HG03045 (cell line): ENCODE measurements around the gene UBFD1.
"Not testable (repeated sequence)": the region's sequence is repeated elsewhere in the genome, so short reads cannot be mapped to it uniquely, and the experiment has no call there.

Experiments
- ATAC-seq: cut with Tn5 transposase; IDR thresholded peaks from one replicate; pipeline ENCODE4 v1.9.1; 2021; ENCODE audit warnings: mild to moderate bottlenecking, moderate library complexity; ENCODE audit not compliant: unreplicated experiment

UBFD1 gene

DNA sequence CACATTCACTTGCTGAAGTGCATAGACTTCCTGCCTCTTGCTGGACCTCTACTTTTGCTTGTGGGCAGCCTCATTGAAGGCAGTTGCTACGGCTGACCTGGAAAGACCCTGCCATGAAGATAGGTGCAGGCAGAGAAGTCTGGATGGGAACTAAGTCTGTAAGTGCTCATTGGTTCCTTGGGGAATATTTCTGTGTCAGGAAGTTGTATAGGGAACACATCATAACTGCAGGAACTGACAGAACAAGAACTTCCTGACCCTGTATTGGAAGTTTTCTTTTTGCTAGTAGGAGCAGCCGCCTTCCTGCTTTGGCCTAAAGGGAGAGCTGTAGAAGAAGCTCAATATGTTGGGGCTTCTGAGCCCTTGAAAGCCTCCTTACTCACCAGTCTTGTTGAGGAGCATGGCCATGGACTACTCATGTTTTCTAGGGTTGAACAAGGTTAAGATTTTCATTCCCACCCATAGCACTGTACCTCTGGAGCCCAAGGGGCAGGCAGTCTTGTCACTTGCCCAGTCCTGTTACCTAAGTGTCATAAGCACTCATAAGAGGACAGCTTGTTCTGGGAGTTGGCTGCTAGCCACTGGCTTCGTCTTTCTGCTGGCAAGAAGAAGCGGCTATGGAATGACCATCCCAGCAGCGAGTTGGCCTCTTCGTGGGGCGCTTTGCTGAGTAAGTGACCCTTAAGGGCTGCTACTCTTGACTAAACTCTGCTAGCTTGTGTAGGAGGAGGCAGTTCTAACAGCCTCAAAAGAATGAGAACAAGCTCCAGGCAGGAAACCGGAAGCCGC is 7.2 kb downstream of the UBFD1 start:
- ATAC-seq: no peak

DNA sequence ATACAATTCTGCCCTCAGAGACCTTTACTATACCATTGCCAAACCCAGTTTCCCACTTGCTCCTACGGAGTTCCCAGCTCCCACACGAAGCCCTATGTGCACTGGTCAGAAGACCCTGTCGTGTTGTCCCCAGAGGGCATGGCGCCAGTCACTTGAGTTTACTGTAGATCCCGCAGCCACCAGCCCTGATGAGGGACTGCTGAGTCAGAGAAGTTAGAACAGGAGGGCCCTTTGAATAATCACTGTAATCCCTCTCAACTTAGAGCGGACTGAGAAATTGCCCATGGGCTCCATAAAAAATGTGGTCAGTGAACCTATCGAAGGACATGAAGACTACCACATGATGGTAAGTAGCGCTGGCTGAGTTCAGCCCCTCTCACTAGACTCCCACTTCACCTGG is 9.2 kb downstream of the UBFD1 start:
- no peak for ATAC-seq

DNA sequence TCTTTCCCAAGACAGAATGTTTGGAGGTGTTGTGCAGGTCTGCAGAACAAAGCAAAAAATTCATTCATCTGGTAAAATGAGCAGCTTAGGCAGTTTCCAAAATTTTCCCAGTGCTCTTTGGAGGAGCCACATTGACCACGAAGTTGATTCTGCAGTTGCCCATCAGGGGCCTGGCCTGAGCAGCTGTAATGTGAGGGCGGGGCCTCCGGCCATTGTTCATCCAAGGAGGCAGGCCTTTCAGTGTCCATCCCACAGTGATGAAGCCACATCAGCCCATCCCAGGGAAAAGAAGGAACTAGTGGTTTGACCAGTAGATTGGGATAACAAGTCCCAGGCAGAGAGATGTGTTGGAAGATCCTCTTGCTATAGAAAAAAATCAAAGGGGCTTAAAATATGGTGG is 10.1 kb downstream of the UBFD1 start:
- ATAC-seq: no peak

DNA sequence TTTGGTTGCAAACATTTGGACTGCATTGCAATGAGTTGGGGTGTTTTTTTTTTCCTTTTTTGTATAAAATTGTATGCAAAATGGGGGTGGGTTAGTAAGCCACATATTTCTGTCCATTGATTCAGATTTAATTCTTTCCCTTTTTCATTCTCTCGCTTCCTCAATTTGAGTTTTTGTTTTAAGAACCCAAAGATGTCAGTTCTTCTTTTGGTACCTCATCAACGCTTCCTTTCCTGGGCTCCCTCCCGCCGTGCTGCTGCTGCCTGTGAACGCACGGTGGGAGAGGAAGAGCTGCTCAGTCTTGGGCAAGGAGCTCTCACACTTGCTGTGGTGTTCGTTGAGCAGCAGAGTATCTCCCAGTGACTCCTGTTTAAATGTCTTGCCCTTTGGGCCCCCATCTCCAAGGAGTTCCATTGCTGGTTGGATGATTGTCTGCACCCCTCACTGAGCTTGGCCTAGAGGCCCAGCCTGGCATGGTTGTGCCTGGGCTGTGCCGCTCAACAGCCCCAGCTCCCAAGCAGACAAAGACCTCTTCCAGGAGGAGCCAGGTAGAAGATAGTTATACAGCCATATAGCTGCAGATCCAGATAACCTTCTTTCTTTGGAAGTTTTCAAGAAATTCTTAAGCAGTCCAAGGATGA is 13.6 kb downstream of the UBFD1 start:
- ATAC-seq: no peak

DNA sequence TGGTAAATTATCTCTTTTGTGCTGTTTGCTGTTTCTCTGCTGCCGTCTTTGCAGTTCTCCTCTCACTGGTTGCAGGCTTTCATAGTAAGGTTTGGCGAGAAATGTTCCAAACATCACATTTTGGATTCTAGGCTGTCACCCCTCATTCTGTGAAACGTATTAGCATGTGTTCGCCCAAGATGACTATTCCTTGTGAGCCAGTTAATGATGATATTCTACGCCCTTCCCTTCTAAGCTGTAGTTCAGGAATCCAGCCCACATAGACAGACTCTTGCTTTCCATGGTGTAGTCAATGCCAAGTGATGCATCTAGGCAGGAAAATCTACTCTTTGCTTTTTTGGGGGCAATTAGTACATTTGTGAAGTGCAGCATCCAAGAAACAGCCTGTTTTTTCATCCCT is 14.4 kb downstream of the UBFD1 start:
- no peak for ATAC-seq

DNA sequence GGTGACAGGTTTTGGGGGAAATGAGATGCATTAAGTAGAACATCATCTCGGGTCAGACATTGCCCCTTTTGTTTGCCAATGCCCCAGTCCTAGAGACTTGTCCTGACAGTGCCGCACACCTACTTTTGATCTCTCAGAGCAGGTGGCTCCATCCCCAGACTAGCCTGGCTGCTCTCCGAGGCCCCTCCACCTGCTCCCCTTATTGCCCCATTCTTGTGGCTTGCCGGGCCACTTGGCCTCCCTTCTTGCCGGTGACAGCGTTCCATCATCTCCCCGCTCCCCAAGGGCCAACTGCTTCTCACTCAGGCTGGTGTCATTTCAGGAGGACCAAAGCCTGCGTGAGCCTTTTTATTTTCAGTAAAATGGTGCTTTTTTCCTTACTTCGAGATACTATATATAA is 14.9 kb downstream of the UBFD1 start:
- ATAC-seq: no peak

DNA sequence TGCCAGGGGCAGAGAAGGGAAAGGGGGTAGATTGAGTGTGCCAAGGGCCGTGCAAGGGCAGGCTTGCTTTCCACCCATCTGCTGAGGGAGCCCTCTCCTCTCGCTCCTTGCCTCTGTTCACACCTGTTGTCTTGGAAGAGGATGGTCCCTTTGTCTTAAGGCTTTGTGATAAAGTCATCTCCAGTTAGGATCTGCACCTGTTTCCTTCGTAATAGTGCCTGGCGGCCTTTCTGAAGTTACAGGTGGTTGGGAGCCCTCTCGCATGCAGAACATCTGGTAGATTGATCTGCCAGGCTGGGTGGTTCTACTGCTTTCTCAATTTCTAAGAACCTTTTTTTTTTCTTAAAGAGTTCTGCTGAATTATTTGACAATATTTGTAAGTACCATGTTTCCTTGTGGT is 16.3 kb downstream of the UBFD1 start:
- ATAC-seq: no peak

DNA sequence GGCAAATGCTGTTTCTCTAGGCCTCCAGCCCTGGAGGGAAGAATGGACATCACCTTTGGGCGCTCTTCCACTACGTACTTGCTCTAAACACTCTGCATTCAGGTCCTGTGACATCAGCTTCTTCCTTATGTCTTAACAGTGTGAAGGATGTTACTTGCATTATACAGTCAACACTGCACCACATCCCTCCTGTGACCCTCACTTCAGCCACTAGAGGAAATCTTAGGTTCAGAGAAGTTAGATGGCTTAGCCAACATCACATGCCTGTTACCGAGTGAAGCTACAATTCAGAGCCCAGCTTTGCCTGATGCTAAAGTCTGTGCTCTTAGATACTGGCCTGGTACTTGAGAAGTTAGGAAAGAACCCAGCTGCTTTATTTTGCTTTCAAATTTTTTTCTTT is 18.3 kb downstream of the UBFD1 start:
- ATAC-seq: no peak

DNA sequence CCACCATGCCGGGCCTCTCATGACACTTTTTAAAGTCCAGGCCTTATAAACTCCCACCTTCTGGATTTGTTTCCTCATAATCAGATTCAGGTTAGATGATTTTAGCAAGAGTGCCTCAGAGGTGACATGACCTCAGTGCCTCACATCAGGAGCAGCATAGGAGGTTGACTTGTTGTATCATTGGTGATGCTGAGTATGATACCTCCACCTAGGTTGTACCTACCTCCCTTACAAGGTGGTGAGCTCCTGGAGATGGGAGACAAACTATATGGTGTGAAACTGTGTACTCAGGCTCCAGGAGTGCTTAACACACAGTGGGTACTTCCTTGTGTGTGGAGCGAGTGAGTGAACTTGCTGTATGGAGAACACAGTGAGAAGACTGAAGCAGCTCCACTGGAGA is 20.0 kb downstream of the UBFD1 start:
- no peak for ATAC-seq

DNA sequence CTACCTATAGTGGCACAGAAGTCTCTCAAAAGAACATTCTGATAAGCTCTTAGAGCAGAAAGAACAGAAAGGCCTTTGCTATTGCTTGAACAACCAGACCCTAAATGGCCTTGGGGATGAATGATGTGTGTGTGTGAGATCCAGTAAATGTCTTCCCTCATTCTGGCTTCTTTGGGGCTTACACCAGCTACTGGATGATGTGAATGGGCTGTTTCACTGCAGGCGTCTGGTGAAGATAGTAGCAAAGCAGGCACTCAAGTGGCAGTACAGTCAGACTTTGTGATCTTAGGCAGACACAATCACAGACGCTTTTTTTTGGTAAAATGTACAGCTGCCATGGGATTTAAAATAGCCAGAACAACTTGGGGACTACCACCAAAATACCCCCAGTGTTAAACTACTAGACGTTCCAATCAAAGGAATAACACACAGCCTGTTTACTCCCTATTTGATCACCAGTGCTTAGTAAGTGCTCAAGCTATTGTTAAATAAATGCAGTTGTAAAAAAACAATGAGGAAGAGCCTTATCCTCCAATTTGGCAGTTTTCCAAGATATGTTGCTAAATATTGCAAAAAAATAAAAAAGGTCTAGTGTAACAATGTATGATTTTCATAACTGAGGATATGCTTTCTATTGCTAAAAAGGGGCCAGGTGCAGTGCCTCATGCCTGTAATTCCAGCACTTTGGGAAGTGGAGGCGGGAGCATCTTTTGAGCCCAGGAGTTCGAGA is 20.7 kb downstream of the UBFD1 start:
- ATAC-seq: no peak

DNA sequence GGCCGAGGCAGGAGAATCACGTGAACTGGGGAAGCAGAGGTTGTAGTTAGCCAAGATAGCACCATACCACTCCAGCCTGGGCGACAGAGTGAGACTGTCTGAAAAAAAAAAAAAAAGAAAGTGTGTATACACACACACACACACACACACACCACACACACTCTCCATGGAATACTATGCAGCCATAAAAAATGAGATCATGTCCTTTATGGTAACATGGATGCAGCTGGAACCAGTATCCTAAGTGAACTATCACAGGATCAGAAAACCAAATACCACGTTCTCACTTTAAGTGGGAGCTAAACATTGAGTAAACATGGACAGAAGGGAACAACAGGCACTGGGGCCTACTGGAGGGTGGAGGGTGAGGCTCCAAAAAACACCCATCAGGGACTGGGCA is 21.8 kb downstream of the UBFD1 start:
- no peak for ATAC-seq

DNA sequence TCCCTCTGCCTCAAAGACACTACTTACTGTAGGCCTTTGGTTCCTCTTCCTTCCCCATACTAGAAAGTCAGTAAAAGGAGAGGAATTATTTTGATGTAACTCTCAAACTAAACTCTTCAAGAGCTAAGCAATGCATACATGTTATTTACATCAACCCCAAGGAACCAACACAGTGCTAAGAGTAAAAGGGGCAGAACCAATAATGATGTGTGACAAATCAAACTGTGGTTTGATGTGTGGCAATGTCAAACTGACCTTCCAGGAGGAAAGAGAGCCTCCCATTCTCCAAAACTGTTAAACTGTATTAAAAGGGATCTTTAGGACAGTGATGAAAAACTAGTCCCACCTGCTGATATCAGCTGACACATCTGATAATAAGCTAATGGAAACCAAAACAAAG is 22.9 kb downstream of the UBFD1 start:
- no peak for ATAC-seq

DNA sequence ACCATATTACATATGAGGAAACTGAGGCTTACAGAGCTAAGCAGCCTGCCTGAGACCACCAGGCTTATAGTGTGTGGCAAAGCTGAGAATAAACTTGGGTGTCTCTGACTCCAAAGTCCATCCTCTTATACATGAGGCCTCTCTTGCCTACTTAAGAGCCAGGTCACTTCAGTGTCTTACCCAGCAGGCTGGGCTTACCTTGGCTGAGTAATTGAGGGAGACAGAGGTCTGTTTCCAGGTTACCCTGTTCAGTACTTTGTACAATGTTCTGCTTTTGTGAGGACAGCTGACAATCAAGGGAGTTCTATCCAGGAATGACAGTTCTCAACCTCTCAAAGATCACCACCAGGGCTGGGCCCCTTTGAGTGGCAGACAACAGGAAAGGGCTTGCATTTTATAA is 24.2 kb downstream of the UBFD1 start:
- ATAC-seq: no peak

DNA sequence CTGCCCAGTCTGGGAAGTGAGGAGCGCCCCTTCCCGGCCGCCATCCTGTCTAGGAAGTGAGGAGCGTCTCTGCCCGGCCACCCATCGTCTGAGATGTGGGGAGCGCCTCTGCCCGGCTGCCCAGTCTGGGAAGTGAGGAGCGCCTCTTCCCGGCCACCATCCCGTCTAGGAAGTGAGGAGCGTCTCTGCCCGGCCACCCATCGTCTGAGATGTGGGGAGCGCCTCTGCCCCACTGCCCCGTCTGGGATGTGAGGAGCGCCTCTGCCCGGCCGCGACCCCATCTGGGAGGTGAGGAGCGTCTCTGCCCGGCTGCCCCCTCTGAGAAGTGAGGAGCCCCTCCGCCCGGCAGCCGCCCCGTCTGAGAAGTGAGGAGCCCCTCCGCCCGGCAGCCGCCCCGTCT is 25.7 kb downstream of the UBFD1 start:
- not testable (repeated sequence) for ATAC-seq

DNA sequence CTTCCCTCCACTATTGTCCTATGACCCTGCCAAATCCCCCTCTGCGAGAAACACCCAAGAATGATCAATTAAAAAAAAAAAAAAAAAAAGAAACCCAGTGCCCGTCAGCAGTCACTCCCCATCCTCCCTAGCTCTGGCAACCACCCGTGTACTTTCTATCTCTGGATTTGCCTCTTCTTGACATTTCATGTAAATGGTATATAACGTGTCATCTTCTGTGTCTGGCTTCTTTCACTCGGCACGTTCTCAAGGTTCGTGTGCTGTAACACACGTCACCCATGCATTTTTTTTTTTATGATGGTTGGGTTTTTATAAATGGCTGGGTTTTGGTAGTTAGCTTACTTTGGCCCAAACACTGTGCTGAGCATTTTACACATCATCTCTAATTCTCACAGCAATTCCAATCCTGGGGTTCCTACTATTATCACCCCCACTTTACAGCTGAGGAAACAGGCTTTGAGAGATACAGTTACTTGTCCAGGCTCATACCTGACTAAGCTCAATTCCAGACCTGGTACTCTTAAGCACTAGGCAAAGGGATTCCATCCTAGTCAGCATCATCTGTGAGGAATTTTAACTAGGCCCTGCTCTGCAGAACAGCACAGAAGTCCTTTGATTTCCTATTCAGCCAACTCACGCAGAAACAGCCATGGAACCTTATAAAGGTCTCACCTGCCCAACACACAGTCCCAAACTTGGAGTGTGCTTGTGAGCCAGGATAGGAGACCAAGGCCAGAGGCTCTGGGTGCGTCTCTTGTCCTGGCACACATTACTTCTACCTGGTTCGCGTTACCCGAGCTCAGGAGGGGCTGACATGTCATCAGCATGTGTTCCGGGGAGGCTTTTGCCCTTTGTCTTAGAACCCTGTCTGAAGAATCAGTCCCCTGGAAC is 26.9 kb downstream of the UBFD1 start:
- no peak for ATAC-seq

DNA sequence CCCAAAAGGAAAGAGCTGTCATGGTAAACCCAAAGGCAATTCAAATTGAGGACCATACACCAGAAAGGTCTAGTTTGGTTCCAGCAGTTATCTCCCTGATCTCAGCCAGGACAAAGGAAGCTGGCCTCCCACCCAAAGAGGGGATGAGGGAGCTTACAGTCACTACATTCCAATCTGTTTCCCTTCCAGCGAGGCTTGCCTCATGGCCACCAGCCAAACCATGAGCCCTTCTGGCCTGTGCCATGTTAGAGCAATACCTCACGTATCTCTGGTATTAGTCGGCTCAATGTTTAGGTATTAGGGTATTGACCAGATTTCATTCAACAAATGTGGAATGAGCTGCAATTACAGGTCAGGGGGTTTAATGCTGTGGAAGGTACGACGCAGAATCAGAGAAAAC is 30.2 kb downstream of the UBFD1 start:
- ATAC-seq: no peak

DNA sequence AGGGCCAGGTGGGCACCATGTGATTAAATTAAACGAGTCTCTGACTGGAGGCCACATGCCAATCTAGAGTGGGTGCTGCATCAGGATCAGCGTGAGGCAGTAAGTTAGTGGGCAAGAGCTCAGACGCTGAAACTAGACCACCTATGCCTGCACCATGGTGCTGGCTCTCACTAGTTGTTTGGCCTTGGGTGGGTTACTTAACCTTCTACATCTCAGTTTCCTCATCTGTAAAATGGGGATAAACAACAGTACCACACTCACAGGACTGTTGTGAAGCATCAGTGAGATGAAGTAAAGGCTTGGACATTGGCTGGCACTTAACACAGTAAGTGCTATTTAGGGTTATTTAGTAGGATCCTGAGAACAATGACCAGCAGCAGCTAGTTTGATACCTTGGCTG is 32.7 kb downstream of the UBFD1 start:
- no peak for ATAC-seq

DNA sequence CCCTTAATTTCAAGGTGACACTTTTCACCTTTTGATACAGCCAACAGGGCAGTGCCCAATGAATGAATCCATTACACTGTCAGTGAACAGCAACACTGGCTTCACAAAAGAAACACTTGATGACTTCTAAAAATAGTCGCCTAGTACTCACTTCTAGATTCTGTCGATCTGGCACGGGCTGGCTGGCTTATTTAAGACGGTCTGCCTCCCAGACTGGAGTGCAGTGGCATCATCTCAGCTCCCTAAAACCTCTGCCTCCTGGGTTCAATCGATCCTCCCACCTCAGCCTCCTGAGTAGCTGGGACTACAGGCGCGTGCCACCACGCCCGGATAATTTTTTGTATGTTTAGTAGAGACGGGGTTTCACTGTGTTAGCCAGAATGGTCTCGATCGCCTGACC is 36.7 kb downstream of the UBFD1 start:
- ATAC-seq: no peak

DNA sequence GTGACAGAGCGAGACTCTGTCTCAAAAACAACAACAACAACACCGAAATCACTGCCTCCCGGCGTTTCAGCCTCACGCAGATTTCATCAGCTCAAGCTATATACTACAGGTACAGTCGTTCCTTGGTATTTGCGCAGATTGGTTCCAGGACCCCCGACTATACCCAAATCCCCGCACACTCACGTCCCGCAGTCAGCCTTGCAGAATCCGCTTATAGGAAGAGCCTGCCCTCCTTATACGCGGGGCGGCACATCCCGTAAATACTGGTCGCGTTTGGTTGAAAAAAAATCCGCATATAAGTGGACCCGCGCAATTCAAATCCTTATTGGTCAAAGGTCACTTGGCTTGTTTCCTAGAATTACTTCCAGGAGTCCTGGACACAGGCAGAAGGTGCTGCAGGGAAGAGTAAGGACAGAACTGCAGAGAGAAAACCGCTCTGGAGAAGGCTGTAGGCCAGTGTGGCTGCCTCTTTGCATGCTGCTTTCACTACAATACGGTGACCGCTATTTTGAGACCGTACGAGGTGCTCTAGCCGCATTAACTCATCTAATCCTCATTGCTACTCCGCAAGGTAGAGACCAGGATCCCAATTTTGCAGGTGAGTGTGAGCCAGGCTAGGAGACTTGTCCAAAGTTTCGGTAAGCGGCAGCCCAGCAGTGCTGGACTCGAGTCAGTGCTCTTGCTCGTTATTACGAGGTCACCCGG is 37.9 kb downstream of the UBFD1 start:
- ATAC-seq: no peak

DNA sequence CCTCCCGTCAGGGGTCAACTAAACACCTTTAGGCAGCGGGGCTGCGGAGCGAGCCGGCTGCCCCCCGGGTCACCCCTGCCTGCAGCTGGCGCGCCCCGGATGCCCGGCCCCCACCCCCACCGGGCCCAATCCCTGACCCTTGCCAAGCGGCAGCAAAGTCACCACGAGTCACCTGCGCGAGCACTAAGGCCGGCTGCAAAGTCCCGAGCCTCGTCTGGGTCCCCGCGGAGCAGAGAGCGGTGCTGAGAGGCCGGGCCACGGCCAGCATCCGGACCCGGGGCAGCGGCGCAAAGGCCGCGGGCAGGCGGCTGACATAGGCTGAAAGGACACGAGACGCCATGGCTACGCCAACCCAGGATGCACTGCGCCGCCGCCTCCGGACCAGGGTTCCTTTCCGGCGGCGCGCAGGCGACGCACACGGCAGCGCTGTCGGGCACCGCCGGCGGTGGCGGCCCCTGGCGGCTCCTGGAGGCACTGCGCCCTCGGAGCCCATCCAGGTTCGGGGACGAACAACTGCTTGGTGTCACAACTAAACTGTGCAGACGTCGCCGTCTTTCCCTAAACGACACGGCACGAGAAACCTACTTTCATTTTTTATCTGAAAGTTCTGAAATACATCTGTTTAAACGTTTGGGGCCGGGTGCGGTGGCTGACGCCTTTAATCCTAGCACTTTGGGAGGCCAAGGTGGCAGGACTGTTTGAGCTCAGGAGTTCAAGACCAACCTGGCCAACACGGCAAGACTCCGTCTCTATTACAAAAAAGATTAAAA is 38.6 kb downstream of the UBFD1 start, which contains the start of gene NDUFAB1:
NDUFAB1 (minus strand) TSS at position 366 of the 770 bp plus-strand sequence; CDS start at position 340, 26 bp downstream.
- peak; percentile 88 for ATAC-seq
